ENCODE results near the gene PRMT5. TPM values are rescaled to one million over a fixed set of nuclear protein-coding genes. Genes with fewer than 3 reads are reported as not detected.
A peak's percentile ranks its signal among the peaks of the same experiment; 100 is the strongest.
"Not testable (repeated sequence)": the region's sequence is repeated elsewhere in the genome, so short reads cannot be mapped to it uniquely, and the experiment has no call there.

PRMT5 gene
- 62.8 and 66.6 TPM in 2 replicates for total RNA-seq (2014; rRNA removed; shearing (Covaris generic))
- polyA plus RNA-seq (2015; cell fraction: cytosol; rRNA removed): 117 and 118 TPM in 2 replicates
- 160 and 172 TPM in 2 replicates for polyA plus RNA-seq (2015; cell fraction: nucleus; rRNA removed)

DNA sequence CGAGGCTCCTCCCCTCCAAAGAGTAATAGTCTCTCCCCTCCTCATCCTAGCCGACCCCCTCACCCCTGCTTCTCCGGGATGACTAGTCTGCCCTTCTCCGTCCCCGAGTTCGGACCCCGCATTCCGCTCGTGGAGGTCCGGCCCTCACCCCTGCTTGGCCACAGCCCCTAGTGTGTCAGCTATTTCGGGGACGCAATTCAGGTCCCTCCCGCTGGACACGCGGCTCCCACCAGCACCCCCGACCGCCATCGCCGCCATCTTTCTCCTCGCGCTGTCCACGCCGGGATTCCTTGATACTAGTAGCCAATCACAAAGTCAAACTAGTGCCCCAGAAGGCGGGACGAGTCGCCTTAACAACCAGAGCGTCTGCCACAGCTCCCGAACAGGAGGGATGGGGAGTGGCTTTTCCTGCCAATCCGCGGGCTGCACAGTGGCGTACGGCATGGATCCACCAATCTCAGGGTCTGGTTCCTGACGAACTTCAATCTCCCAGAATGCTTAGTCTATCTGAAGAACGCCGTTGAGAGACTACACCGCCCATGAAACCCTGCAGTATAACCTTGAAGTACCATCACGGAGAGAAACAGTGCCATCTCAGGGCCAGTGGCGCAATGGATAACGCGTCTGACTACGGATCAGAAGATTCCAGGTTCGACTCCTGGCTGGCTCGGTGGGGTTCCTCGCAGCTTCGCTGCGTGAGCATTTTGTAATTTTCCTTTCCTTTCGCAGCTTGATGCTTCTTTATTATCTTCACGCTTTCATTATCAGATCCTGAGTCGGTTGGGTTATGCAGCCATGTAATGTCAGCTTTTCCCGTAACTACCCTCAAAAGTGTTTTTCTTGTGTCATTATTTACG is at the start of gene PRMT5:
Gene PRMT5, minus strand, starts transcription at position 273 of the 857 bp plus-strand sequence. Its CDS starts 15 bp downstream, at position 258.
- peak; percentile 99 for DNase-seq (ENCODE audit: low read depth, low spot score)
- in situ Hi-C loops (cut with HindIII; ENCODE audit: low pct_unique_long_range_greater_than_20kb, low sequenced_read_pairs): no loop called here

DNA sequence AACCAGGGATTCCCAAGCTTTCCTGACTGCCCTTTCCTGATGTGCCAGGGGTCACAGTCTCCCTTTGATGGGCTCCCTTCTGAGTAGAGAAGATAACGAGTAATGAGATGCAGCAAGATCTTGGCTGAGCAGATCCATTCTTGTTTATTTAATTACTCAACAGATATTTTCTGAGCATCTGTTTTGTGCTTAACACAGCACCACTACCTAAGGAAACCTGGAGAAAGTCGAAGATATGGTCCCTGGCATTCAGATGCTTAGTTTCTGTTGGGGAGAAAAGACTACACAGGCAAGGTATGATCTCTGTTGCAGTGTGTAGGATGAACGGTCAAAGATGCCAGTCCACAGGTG is 49.3 kb upstream of the PRMT5 start:
- DNase-seq (ENCODE audit: low read depth, low spot score): no peak
- in situ Hi-C loops (cut with HindIII; ENCODE audit: low pct_unique_long_range_greater_than_20kb, low sequenced_read_pairs): no loop called here

DNA sequence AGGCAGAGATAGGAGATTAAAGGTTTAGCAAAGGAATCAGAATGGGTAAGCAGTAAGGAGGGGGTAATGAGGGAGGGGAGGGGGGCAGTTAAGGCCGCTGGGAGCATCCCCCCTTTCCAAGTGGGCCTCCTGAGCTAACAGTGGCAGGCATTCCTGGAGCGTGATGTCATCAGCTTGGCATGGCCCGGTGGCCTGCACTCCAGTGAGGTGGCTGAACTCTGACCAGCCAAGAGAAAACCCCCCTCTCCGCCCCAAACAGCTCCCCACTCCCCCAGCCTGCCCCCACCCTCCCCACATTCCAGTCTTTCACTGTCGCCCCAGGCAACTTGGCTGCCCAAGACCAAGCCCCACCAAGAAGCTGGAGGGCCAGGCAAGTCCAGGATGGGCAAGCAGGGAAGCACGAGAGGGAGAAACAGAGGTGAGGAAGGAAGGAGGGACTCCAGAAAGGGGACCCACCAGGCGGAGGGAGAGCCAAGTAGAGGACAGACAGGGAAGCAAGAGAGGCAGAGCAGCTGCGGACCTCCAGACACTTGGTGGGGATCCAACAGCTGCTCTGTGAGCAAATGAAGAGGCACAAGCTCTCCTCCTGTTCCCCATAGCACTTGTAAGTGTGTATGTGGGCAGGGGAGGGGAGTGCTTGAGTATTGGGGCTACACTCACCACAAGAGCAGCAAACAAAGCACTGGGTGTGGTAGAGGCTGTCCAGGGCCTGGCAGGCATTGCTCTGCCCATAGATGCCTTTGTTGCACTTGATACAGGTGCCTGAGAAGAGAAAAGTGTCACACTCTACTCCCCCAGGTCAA is 48.7 kb upstream of the PRMT5 start:
- no peak for DNase-seq (ENCODE audit: low read depth, low spot score)
- in situ Hi-C loops (cut with HindIII; ENCODE audit: low pct_unique_long_range_greater_than_20kb, low sequenced_read_pairs): no loop called here

DNA sequence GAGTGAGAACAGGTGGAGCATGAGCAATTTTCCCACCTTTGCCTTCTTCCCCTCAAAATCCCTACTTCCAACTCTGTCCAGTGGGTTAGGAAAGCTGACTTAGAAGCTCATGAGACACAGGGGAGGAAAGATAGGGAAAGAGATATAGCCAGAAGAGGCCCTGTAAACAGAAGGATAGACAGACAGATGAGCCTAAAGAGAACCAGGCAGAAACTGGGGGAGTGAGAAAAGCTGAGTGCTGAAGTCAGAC is 48.2 kb upstream of the PRMT5 start:
- no peak for DNase-seq (ENCODE audit: low read depth, low spot score)

DNA sequence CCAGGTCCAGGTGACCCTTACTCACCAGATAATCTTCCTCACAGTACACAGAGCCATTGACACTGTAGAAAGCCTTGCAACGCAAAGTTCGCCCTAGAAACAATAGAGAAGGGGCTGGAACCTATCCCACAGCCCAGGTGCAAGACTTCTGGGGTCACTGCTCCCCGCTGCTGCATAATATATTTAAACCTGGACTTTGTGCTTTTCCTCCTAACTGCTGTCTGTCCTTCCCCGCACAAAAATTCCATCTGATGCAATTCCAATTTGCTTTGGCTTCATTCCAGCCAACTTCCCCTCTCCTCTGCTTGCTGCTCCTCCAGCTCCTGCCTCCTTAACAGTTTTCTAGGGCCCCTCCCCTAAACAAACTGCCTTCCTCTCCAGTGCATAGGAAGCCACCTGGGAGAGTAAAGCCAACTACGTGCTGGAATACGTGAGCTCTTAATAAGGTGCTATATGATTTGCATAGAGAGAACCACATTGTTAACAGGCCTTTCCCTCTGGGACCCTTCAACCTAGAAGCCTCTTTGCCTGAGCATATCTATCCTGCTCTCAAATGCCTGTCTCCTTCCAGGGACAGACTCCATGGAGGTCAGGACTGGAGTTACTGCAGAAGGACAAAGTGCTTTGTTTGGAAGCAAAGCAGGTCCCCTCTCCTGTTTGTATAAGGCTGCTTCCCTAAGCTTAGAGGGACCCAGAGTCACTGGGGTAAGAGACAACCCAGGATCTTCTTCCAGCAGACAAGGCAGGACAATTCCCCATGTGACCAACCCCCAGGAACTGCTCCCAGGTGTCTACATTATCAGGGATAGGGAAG is 47.7 kb upstream of the PRMT5 start:
- no peak for DNase-seq (ENCODE audit: low read depth, low spot score)
- in situ Hi-C loops (cut with HindIII; ENCODE audit: low pct_unique_long_range_greater_than_20kb, low sequenced_read_pairs): no loop called here

More for the DNA sequence above, 48.2 kb upstream of the PRMT5 start:
- in situ Hi-C loops (cut with HindIII; ENCODE audit: low pct_unique_long_range_greater_than_20kb, low sequenced_read_pairs): no loop called here

DNA sequence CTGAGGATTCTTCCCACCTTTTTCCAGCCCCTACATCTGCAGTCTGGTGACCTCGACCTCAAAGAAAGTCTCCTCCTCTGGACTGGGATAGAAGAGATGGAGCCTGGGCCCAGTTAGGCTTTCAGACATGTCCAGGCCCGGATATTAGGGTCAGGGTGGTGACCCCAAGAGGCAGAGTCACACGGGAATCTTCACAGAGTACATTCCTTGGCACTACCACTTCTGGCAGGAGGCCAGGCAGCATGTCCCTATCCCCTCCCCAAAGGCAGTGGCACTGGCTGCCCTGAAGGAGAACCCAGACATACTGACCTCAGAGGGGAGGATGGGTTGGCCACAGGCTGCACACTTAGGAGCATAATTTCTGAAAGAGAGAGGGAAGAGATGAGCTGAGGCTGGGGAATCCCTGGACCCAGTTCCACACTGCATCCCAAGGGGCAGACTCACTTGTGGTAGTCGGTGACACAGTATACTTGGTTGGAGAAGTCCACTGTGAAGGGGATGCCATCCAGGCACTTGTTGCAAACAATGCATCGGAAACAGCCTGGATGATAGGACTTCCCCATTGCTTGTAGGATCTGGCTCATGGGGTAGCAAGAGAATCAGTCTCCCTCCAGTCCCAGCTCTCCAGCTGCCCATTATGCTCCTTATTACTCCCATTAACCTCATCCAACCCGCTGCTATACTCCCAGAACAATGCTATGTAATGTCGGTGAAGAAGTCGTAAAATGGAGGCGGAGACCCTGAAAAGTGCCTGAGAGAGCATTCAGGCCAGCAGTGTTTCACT is 45.5 kb upstream of the PRMT5 start:
- DNase-seq (ENCODE audit: low read depth, low spot score): no peak
- in situ Hi-C loops (cut with HindIII; ENCODE audit: low pct_unique_long_range_greater_than_20kb, low sequenced_read_pairs): no loop called here

DNA sequence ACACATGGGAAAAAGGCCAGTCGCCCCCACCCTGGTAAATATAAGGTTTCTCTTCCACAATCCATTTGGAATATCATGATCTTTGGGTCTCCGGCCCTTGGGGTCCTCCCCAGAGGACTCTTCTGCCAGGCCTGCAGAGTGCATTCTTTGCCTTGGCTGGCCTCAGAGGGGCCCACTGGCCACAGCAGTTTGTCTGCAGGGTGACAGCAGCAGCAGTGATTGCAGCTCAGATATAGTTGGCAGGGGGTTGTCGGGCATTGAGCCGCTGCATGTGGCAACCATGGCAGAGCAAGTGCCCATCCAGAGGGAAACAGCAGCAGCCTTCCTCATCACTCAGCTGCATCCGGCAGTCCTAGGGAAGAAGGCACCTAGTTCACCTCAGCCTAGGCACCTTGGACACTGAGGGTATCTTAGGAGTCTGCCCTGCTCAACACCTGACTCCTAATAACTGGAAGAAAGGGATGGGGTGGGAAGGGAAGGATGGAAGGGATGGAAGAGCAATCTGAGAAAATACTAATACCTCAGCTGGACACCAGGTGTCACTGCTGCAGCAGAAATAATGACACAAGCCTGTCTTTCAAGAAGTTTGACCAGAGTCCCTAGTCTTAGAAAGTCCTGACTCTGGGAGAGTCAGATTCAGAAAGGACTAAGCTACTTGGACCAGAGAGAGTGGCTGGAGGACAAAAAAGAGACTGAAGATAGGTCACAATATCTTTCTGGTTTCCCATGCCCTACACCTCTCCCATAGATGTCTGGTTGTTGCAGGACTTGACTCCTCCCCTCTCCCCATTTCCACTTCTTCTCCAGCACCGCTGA is 44.2 kb upstream of the PRMT5 start:
- DNase-seq (ENCODE audit: low read depth, low spot score): peak; percentile 64
- in situ Hi-C loops (cut with HindIII; ENCODE audit: low pct_unique_long_range_greater_than_20kb, low sequenced_read_pairs): no loop called here

DNA sequence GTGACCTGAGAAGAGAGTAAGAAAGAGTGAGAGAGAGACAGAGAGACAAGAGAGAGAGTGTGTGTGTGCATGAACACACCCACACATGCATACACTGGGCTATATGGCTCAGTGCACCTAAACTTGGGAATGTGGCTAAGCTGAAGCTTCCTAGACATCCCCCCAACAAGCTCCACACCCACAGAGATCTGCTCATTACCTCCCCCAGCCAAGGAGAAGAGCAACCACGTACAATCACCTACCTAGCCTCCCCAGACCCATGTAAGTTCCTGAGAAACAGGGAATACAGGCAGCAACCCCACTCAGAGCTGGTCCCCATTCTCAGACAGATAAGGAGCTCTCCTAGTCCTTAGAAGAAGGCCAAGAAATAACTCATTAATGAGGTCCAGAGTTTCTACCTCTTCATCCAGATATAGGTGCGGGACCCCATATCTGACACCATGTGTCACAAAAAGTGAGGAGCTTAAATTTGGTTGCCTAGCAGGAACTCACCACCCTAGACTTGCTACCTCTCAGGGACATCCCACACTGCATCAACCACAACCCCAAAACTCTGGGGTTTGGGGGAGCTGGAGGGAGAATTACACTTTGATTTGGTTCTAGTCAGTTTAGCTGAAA is 43.2 kb upstream of the PRMT5 start:
- DNase-seq (ENCODE audit: low read depth, low spot score): no peak
- in situ Hi-C loops (cut with HindIII; ENCODE audit: low pct_unique_long_range_greater_than_20kb, low sequenced_read_pairs): no loop called here

DNA sequence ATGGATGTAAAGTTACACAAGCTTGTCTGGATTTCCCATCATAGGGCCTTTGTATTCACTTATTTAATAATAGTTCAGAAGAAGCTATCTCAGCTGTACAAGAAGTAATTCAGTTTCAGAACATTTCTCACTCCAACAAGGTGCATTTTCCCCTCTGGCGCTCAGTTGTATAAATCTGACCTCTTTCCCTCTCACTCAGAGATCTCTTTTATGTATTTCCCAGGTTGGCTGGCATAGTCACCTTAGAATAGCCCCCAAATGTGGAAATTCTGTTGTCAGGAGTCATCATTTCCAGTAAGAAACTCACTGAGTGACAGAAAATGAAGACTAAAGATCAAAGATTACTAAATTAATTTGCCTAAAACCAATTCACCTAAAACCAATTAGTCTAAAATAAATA is 42.0 kb upstream of the PRMT5 start:
- no peak for DNase-seq (ENCODE audit: low read depth, low spot score)
- in situ Hi-C loops (cut with HindIII; ENCODE audit: low pct_unique_long_range_greater_than_20kb, low sequenced_read_pairs): no loop called here

DNA sequence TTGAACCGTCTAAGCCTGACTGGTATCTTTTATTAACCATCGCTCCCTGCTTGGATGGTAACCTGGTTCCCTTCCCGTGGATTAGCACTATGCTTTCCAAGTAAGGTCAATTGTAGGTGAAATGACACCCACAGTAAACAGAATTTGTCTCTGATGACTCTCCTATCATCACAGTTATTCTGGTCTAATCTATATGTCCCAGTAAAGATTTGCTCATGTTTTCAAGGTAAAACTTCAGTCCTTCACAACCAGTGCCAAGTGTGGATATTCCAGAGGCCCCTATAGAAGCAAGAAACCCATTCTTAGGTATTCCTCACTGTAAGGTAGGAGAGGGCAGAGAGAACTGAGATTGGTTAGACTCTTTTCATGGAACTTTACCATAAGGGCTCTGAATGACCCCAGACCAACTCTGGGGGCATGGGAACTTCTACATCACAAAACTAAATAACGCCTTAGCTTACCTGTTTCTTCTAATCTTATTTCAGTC is 37.6 kb upstream of the PRMT5 start:
- in situ Hi-C loops (cut with HindIII; ENCODE audit: low pct_unique_long_range_greater_than_20kb, low sequenced_read_pairs): no loop called here
- no peak for DNase-seq (ENCODE audit: low read depth, low spot score)

DNA sequence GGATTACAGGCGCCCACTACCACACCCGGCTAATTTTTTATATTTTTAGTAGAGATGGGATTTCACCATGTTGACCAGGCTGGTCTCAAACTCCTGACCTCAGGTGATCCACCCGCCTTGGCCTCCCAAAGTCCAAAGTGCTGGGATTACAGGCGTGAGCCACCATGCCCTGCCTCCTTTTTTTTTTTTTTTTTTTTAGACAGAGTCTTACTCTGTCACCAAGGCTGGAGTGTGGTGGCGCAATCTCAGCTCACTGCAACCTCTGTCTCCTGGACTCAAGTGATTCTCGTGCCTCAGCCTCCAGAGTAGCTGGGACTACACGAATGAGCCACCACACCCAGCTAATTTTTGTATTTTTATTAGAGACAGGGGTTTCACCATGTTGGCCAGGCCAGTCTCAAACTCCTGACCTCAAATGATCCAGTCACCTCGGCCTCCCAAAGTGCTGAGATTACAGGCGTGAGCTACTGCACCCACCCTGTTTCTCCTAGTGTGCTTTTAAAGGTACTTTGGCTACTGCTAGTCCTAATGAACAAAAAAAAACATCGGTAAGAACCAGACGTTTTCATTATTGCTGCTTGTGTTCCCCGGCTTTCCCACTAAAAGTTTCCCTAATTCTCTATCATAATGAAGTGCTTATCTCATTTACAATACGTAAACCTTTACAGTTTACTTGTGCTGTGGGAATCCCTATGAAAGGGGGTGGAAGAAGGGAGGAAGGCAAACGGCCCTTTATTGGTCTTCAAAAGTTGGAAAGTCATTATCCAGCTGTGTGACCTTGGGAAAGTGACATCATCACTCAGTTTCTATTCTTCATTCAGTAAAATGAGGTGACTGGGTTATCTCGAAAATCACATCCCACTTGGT is 37.0 kb upstream of the PRMT5 start:
- DNase-seq (ENCODE audit: low read depth, low spot score); in situ Hi-C loops (cut with HindIII; ENCODE audit: low pct_unique_long_range_greater_than_20kb, low sequenced_read_pairs): not testable (repeated sequence)

DNA sequence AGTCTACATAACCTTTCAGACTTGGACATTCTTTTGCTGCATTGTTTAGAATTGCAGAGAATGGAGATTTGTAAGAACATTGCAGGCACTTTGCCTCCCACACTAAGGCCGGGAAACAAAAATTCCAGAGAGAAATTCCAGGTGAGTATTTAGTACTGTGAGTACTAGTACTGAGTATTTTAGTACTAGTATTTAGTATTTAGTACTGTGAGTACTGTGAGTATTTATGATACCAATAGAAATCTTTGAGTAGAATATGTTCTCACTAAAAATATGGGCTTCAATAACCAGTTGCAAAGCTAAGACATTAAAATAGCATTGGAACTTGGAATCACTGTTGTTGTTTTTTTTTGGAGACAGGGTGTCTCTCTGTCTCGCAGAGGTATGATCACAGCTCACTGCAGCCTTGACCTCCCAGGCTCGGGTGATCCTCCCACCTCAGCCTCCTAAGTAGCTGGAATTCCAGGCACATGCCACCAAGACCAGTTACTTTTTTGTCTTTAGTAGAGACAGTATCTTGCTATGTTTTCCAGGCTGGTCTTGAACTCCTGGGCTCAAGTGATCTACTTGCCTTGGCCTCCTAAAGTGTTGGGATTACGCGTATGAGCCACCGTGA is 33.0 kb upstream of the PRMT5 start:
- in situ Hi-C loops (cut with HindIII; ENCODE audit: low pct_unique_long_range_greater_than_20kb, low sequenced_read_pairs): no loop called here

DNA sequence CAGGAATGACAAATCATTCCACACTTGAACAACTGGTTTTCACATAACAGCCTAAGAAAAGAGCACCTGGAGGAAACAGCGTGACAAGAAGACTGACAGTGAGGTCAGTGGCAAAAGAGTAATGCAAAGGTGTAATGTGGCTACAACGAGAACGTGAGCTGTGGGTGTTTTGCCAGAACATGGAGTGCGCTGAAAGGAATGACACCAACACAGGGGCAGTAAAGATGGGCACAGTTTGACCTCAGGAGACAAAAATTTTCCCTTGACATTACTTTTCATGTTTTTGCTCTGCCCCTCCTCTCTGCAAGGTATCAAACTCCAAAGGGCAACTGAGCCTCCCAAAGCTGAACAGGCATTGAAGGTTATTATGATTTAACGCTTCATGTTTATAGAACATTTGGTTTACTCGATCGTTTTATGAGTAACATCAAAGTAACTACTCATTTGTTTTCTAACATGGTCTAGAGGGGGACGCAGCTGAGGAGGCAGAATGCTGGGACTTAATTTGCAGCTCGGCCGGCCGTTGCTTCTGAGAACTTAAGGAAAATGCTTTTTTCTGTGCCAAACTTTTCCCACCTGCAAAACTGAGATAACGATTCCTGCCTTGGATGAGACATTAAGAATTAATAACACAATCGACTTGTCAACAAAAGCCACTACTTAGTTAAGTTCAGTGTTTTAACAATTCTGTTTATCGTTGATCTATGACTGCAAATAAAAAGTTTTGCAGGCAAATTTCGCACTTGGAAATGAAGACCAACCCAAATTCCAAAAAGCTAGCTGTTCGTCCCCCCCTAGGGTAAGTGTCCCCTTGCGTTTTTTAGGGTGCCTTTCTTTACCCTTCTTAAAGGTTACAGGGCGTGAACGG is 26.8 kb upstream of the PRMT5 start:
- in situ Hi-C loops (cut with HindIII; ENCODE audit: low pct_unique_long_range_greater_than_20kb, low sequenced_read_pairs): no loop called here
- no peak for DNase-seq (ENCODE audit: low read depth, low spot score)

More for the DNA sequence above, 33.0 kb upstream of the PRMT5 start:
- DNase-seq (ENCODE audit: low read depth, low spot score): no peak

DNA sequence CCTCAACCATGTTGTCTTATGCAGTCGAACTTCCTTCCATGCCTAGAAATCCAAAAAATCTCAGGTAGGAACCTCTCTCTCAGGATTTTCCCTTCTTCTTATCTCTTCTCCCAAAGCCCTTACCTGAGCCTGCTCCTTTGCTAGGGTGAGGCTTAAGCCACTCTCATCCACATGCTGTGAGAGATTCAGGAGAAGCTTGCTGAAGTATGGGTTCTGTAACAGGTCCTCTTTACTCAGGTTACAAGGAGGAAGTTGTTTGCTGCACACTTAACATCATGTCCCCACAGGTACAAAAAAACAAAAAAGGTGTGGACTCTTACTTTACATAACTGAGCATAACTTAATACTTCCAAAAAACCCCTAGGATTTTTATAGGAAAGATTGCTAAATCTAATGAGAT is 23.2 kb upstream of the PRMT5 start:
- in situ Hi-C loops (cut with HindIII; ENCODE audit: low pct_unique_long_range_greater_than_20kb, low sequenced_read_pairs): no loop called here
- no peak for DNase-seq (ENCODE audit: low read depth, low spot score)
